ENCODE data around the gene DDX1.

The DDX1 gene

DNA sequence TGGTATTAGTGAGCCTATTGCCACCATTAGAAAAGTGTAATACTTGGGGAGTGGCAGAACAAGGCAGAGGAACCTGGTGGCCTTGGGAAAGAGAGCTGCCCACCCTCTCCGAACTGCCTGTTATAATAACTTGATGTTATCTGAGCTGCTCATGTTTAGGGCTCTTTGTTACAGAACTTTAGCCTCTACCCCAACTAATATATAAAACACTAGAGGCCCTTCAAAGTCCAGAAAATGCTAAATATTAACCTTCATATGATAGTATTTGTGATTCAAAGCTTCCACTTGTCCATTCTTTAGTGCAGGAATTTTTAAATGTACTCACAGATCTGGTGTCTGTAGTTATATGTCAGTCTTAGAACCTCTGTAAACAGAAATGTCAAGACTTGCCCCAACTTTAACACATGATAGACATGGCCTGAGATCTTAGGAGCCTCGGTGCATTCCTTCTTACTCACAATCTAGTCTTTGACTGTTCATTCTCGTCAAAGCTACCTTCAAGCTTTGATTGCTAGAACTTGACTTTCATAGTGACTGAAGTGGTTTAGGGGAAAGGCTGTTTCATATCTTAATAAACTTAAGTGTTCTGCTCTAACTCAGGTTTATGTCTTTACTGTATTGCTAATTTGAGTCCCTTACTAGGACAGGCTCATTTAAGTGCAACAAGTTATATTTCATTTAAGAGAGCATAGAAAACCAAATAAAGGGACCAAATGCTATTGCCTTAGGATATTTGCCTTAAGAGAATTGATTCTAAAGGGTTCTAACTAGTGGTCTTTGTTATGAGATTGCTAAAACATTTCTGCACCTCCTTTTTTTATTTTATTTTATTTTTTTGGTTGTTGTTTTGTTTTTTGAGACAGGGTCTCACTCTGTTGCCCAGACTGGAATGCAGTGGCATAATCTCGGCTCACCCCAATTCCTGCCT is 41.6 kb downstream of the DDX1 start:
- TF ChIP-seq POU2F2 (IDR thresholded peaks at IDR 0.05; ENCODE audit: low read depth, low read length) (no peak), SPI1 (IDR thresholded peaks at IDR 0.05; ENCODE audit: low read depth, low read length) (no peak), PAX5 (IDR thresholded peaks at IDR 0.05; ENCODE audit: insufficient read depth, low read length, severe bottlenecking) (no peak), POLR2A (IDR thresholded peaks at IDR 0.05; ENCODE audit: low read depth, low read length) (no peak), POLR2AphosphoS5 (IDR thresholded peaks at IDR 0.05; ENCODE audit: low read depth, low read length) (no peak), TAF1 (IDR thresholded peaks at IDR 0.05; ENCODE audit: low read depth, low read length) (no peak)
- DNase-seq (ENCODE audit: insufficient read length, low spot score) (no peak), FAIRE-seq (no peak)

DNA sequence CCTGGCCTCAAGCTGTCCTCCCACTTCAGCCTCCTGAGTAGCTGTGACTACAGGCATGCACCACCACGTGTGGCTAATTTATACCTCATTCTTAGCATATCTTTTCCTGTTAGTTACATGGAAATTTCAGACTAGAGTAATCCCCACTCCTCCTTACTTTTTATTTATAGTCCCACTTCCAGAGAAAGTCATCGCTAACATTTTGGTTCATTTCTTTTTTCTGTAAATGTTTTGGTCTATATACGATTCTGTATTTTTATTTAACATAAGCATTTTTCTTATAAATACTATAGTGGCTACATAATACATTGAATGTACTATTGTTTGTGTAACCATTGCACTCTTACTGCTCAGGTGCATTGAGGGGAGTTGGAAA is 42.3 kb downstream of the DDX1 start:
- TF ChIP-seq POLR2AphosphoS5 (IDR thresholded peaks at IDR 0.05; ENCODE audit: low read depth, low read length) (no peak), SPI1 (IDR thresholded peaks at IDR 0.05; ENCODE audit: low read depth, low read length) (no peak), POLR2A (IDR thresholded peaks at IDR 0.05; ENCODE audit: low read depth, low read length) (no peak), TAF1 (IDR thresholded peaks at IDR 0.05; ENCODE audit: low read depth, low read length) (no peak), POU2F2 (IDR thresholded peaks at IDR 0.05; ENCODE audit: low read depth, low read length) (no peak), PAX5 (IDR thresholded peaks at IDR 0.05; ENCODE audit: insufficient read depth, low read length, severe bottlenecking) (no peak)
- FAIRE-seq (no peak), DNase-seq (ENCODE audit: insufficient read length, low spot score) (no peak)

DNA sequence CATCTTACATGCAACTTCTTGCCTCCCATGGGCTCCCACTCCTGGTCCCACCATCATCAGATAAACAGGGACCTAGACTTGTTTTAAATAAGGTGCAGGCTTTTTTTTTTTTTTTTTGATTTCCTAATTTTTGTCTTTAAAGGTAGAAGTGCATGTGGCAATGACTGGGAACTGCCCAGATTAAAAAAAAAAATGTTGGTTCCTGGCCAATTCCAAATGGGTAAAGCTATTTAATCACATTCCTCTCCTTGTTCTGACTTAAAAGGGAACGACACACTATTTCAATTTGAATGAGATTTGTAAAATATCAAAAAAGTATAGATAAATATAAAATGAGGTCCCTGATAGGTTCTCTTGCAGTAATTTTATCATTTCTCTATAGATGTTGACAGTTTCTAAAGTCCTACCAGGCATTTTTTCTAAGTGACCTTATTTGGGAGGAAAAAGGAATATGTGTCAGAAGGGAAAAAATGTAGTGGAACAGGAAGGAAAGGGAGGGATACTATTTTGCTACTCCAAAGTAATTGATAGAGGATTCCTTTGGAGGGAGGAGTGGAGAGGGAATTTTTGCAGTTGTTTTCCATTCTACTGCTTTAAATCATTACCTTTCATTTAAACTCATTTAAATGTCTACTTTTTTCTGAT is 43.3 kb downstream of the DDX1 start:
- no peak for TF ChIP-seq POU2F2 (IDR thresholded peaks at IDR 0.05; ENCODE audit: low read depth, low read length)
- no peak for TF ChIP-seq SPI1 (IDR thresholded peaks at IDR 0.05; ENCODE audit: low read depth, low read length)
- no peak for TF ChIP-seq TAF1 (IDR thresholded peaks at IDR 0.05; ENCODE audit: low read depth, low read length)
- TF ChIP-seq POLR2AphosphoS5 (IDR thresholded peaks at IDR 0.05; ENCODE audit: low read depth, low read length), result no peak
- TF ChIP-seq PAX5 (IDR thresholded peaks at IDR 0.05; ENCODE audit: insufficient read depth, low read length, severe bottlenecking), result no peak
- no peak for TF ChIP-seq POLR2A (IDR thresholded peaks at IDR 0.05; ENCODE audit: low read depth, low read length)
- no peak for DNase-seq (ENCODE audit: insufficient read length, low spot score)
- no peak for FAIRE-seq

DNA sequence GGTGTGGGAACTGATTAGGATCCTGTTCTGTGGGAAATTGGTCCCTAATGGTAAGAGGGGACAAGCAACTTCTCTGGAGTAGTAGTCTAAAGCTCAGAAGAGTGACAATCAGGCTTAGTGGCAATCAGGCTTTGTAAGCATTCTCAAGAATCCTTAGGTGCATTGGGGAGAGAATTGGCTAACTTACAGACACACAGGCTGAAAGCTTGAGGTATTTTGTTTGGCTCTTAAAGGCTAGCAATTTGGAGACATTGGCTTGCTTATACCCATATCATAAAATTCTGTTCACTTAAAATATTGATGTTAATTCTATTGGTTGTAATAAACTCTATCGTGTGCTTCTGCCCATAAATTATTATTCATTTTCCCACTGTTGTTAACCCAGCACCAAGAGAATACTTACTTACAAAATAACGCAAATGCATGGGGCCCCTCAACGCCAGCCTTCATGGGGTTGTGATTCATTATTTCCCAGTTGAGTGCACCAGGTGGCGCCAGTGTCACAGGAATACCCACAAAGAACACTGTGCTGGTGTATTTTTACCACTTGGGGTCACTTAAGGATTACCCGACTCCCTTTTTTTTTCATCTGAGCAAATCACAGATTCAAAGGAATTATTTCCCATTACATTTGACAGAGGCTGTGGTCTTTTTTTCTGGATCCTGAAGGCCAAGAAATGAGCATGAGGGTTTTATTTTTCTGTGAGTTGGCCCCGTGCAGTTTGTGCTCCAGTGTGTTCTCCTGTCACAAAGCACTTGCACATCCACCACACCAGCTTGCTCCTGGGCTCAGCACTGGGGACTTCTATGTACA is 45.5 kb downstream of the DDX1 start:
- DNase-seq (ENCODE audit: insufficient read length, low spot score) (peak; percentile 30), FAIRE-seq (peak; percentile 77)
- TF ChIP-seq PAX5 (IDR thresholded peaks at IDR 0.05; ENCODE audit: insufficient read depth, low read length, severe bottlenecking) (no peak), POU2F2 (IDR thresholded peaks at IDR 0.05; ENCODE audit: low read depth, low read length) (peak; percentile 63; the same call in 1 of the 2 replicates)

DNA sequence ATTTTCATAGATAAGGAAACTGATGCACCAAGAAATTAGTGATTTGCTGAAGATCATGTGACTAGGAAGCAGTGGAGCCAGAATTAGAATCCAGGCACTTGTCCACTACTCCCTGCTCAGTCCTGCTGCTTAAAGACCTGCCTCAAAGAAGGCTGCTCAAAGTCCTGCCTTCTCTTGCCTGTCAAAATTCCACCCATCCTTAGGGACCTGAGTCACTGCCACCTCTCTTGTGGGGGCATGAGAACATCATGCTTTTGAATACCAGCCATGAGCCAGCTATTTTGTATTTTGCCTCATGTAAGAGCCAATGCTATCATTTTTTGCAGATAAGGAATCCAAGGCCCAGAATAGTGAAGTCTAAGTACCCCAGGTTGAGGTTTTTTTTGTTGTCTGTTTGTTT is 47.1 kb downstream of the DDX1 start:
- TF ChIP-seq SPI1 (IDR thresholded peaks at IDR 0.05; ENCODE audit: low read depth, low read length) (no peak), POLR2A (IDR thresholded peaks at IDR 0.05; ENCODE audit: low read depth, low read length) (no peak), POU2F2 (IDR thresholded peaks at IDR 0.05; ENCODE audit: low read depth, low read length) (no peak), POLR2AphosphoS5 (IDR thresholded peaks at IDR 0.05; ENCODE audit: low read depth, low read length) (no peak)
- FAIRE-seq (no peak), DNase-seq (ENCODE audit: insufficient read length, low spot score) (no peak)

DNA sequence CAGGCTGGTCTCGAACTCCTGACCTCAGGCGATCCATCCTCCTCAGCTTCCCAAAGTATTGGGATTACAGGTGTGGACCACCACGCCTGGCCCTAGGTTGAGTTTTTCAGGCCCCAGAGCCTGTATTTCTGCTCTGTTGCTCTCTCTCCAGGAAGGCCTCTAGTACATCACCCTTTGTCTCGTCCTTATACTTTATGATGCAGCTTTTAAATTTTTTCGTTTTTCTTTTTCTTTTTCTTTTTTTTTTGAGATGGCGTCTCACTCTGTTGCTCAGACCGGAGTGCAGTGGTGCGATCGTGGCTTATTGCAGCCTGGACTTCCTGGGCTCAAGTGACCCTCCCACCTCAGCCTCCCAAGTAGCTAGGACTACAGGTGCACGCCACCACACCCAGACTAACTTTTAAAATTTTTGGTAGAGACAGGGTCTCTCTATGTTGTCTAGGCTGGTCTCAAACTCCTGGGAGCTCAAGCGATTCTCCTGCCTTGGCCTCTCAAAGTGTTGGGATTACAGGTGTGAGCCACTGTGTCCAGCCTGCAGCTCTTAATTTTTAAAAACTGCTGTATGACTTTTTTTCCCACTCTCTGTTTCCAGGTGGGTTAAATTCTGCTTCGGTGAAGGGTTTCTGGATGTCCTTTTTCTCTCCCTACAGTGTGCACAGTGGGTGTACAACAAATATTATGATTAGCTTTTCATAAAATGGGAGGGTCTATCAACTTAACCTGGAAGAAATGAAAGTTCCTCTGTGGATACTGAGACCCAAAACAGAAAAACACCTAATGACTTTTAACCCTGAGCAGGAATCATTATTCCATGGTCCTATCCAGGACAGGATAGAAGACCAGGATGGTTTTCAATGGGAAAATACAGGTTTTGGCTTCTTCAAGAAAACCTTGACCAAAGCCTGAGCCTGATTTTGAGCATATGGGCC is 47.9 kb downstream of the DDX1 start:
- FAIRE-seq, result no peak
- no peak for DNase-seq (ENCODE audit: insufficient read length, low spot score)
- TF ChIP-seq PAX5 (IDR thresholded peaks at IDR 0.05; ENCODE audit: insufficient read depth, low read length, severe bottlenecking), result no peak
- no peak for TF ChIP-seq POLR2AphosphoS5 (IDR thresholded peaks at IDR 0.05; ENCODE audit: low read depth, low read length)
- TF ChIP-seq TAF1 (IDR thresholded peaks at IDR 0.05; ENCODE audit: low read depth, low read length), result no peak
- no peak for TF ChIP-seq SPI1 (IDR thresholded peaks at IDR 0.05; ENCODE audit: low read depth, low read length)
- no peak for TF ChIP-seq POU2F2 (IDR thresholded peaks at IDR 0.05; ENCODE audit: low read depth, low read length)
- no peak for TF ChIP-seq POLR2A (IDR thresholded peaks at IDR 0.05; ENCODE audit: low read depth, low read length)

DNA sequence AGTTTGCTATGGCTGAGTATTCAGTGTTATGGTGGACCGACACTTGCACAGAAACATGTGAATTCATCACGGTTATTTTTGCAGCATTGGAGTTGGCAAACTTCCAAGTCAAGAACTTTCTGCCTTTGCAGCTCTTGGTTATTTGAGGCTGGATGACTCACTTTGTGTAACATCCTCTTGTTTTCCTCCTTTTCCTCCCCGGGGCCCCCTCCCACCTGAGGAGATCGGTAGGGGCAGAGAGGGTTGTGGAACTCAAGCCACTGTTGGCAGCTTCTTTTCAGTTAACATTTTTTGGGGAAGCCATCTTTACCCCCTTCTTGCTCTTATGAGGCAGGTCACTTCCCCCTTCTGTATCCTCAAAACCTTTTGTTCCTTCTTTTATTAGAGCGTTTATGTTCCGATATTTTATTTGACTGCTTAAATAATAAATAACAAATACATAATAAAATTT is 48.6 kb downstream of the DDX1 start:
- no peak for DNase-seq (ENCODE audit: insufficient read length, low spot score)
- FAIRE-seq, result no peak
- TF ChIP-seq TAF1 (IDR thresholded peaks at IDR 0.05; ENCODE audit: low read depth, low read length) (no peak), PAX5 (IDR thresholded peaks at IDR 0.05; ENCODE audit: insufficient read depth, low read length, severe bottlenecking) (no peak), SPI1 (IDR thresholded peaks at IDR 0.05; ENCODE audit: low read depth, low read length) (no peak), POLR2AphosphoS5 (IDR thresholded peaks at IDR 0.05; ENCODE audit: low read depth, low read length) (no peak), POLR2A (IDR thresholded peaks at IDR 0.05; ENCODE audit: low read depth, low read length) (no peak), POU2F2 (IDR thresholded peaks at IDR 0.05; ENCODE audit: low read depth, low read length) (no peak)

DNA sequence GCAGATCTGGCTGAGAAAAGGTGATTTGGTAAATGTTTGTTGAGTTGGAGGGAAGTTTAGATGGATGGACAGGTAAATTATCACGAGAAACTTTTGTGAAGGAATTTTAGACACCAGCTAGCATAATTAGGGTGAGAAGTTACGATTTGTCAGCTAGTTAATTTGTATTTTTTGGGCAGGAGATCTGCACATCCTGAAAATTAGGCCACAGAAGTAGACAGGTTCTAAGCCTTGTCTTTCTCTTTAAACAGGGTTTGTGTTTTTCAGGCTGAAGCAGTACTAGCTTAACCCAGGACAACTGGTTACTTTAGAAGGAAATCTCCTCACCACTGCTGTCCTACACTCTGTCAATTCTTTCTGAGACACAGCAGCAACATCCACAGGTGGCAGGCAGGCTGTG is 49.1 kb downstream of the DDX1 start:
- DNase-seq (ENCODE audit: insufficient read length, low spot score) (no peak), FAIRE-seq (no peak)
- TF ChIP-seq POU2F2 (IDR thresholded peaks at IDR 0.05; ENCODE audit: low read depth, low read length) (no peak), TAF1 (IDR thresholded peaks at IDR 0.05; ENCODE audit: low read depth, low read length) (no peak), POLR2AphosphoS5 (IDR thresholded peaks at IDR 0.05; ENCODE audit: low read depth, low read length) (no peak), SPI1 (IDR thresholded peaks at IDR 0.05; ENCODE audit: low read depth, low read length) (no peak), POLR2A (IDR thresholded peaks at IDR 0.05; ENCODE audit: low read depth, low read length) (no peak), PAX5 (IDR thresholded peaks at IDR 0.05; ENCODE audit: insufficient read depth, low read length, severe bottlenecking) (no peak)
